Inflammatory macrophage (primary cell): ENCODE data around the gene TRAPPC2.

ENCODE experiments used
- DNase-seq, 2 donors: peaks; one replicate each; pipeline ENCODE4 v3.0.0-alpha.2; 2020 to 2022

TRAPPC2 gene

GRCh38 chrX:13667919-13668318 lies 66.5 kb downstream of the TRAPPC2 start:
- DNase-seq, result no peak

DNA sequence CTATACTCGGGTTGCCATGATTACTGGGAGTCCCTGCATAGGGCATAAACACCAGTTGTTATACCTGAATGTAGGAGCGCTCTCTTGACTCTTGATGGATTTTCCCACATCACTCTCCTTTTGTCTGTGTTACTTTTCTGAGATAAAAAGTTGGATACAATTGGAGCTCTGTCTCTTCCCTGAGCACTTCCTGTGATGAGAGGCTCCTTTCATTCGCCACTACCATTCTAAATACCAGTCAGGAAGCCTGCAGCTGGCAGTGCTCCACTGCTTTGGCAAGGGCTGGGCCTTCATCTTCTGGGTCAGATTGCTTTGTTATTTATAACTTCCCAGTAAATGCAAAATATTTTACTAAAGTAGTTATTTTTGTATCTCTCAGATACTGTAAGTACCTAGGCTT lies 67.6 kb downstream of the TRAPPC2 start:
- DNase-seq, result no peak

- DNase-seq, result no peak
Observed at GRCh38 chrX:13664020-13664419, 70.4 kb downstream of the TRAPPC2 start.

GRCh38 chrX:13662355-13662791 lies 72.0 kb downstream of the TRAPPC2 start:
- no peak for DNase-seq
